Right lobe of liver (tissue), 6 donors: ENCODE data around the gene SERPINB4. TPM values are rescaled to one million over a fixed set of nuclear protein-coding genes. Genes with fewer than 3 reads are reported as not detected.
"Not testable (repeated sequence)": the region's sequence is repeated elsewhere in the genome, so short reads cannot be mapped to it uniquely, and the experiment has no call there.

ENCODE experiments used
- ATAC-seq, 4 donors: fragments of 200-7000 bp; cut with Tn5 transposase; one replicate each; pipeline ENCODE4 v1.9.1; 2020; ENCODE audit warnings: mild to moderate bottlenecking in 4 of 4, moderate library complexity in 4 of 4
- DNase-seq, 3 donors: peaks; one replicate each; pipeline ENCODE4 v3.0.0-alpha.2; 2020
- H3K27ac ChIP-seq, 3 donors: fragments of 200-600 bp; one replicate each; pipeline ENCODE4 v1.8.0; 2022
- H3K27me3 ChIP-seq, 2 donors: fragments of 200-600 bp; one replicate each; pipeline ENCODE4 v1.8.0; 2022
- H3K36me3 ChIP-seq, 4 donors: fragments of 200-600 bp; sonication (generic) in 1 of 4; one replicate each; pipeline versions ENCODE4 v1.5.1 to v1.8.0; 2017 to 2022; ENCODE audit warnings: control low read depth in 1 of 4
- H3K4me1 ChIP-seq, 4 donors: fragments of 200-600 bp; sonication (generic) in 1 of 4; one replicate each; pipeline versions ENCODE4 v1.5.1 to v1.8.0; 2017 to 2022; ENCODE audit warnings: control low read depth in 1 of 4
- H3K4me3 ChIP-seq, 3 donors: fragments of 200-600 bp; one replicate each; pipeline ENCODE4 v1.8.0; 2022
- H3K9me3 ChIP-seq, 4 donors: fragments of 200-600 bp; sonication (generic) in 1 of 4; one replicate each; pipeline versions ENCODE4 v1.5.1 to v1.8.0; 2017 to 2022; ENCODE audit warnings: control low read depth in 1 of 4
- POLR2A ChIP-seq: fragments of 450-650 bp; IDR thresholded peaks from one replicate; pipeline ENCODE4 v1.6.1; 2017; ENCODE audit warnings: antibody characterized with exemption, mild to moderate bottlenecking
- WGBS: methylation state at CpG from one replicate; pipeline ENCODE4 v1.1.6; 2018; ENCODE audit warnings: low coverage, low lambda C conversion rate; ENCODE audit not compliant: insufficient coverage; ENCODE audit errors: missing lambda C conversion rate; 5-methylcytosine and 5-hydroxymethylcytosine counted together
- intact Hi-C, 2 donors: fragments of 100-400 bp; cut with DNase I; formaldehyde crosslinking; loops; one replicate each; pipeline versions ENCODE4 v1.11.2 to v1.14.1; 2022
- long read RNA-seq: library from polyadenylated mRNA; unstranded; transcript quantifications from one replicate; pipeline ENCODE4 v2.0.0, GENCODE V29; 2019
- total RNA-seq, 6 experiments: library from RNA; depleted of rRNA in 2 of 6; stranded (reverse); fragments of >200 nt in 2 of 6; fragmentation: NEBNext Ultra II Directional in 3 of 6; extraction: Animal tissue kit (Norgen Biotek cat#: 25700) in 3 of 6; gene quantifications; one replicate each; pipeline versions ENCODE4 v1.1.0 to v1.2.4, GENCODE V29; 2016 to 2023
- TF ChIP-seq, protein P1 (sequence below), 4 donors: fragments of 200-600 bp in 3 of 4; fragments of 450-650 bp in 1 of 4; IDR thresholded peaks; one replicate each; pipeline versions ENCODE4 v1.5.1 to v1.8.0; 2016 to 2022; ENCODE audit warnings: antibody characterized with exemption in 4 of 4, mild to moderate bottlenecking in 2 of 4
- donor health status: DM: no; HTN: yes; CAD: no.
- donor health status: DM: no; HTN: no; CAD: no.
- donor health status: DM: no; HTN: no; CAD: no.
- donor health status: DM: no; HTN: yes; CAD: no.
- donor health status: DM: no; HTN: yes; CAD: no.

SERPINB4 gene
- total RNA-seq = not detected
- long read RNA-seq = 0 reads

DNA sequence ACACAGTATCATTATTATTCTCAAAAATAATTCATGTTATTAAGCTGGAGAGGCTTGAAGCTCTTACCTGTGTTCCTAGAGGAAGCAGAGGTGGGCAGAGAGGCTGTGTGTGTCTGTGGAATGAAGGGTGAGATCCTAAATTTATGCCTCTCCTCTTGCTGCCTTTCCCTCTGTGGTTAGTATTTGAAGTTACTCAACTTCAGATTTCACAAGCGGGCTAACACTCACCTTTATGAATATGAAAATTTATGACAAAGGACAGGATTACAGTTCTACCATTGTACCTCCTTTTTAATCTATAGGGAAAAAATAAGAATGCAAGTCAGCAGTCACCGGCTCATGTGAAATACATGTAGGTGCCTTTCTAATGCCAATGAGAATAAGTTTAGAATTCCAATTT is at the start of gene SERPINB4:
Gene SERPINB4, minus strand, starts transcription at position 115 of the 400 bp plus-strand sequence. CDS start 679 bp downstream, outside the sequence.
- ATAC-seq, H3K4me3 ChIP-seq, H3K4me1 ChIP-seq, H3K27me3 ChIP-seq, H3K27ac ChIP-seq, intact Hi-C loops, H3K36me3 ChIP-seq, DNase-seq, H3K9me3 ChIP-seq: not testable (repeated sequence)
- WGBS = 56% methylated on average over 1 of the region's 2 CpGs

GRCh38 chr18:63689064-63689463 is 45.0 kb upstream of the SERPINB4 start:
- Histone ChIP-seq H3K27ac (no peak overlapping the region), H3K36me3 (no peaks in the 10 kb centered on the region), H3K27me3 (no peaks in the 10 kb centered on the region), H3K9me3 (no peaks in the 10 kb centered on the region), H3K4me1 (no peaks in the 10 kb centered on the region), H3K4me3 (no peak overlapping the region)
- intact Hi-C loops = no loop called here
- no peak for TF ChIP-seq POLR2A
- 64% methylated on average over 2 of the region's 2 CpGs for WGBS
- ATAC-seq = no peak
- DNase-seq = no peak

- peaks cover 0 to 9% (median 0%) of the 10 kb centered on the region in 4 donors for H3K4me1 ChIP-seq
- intact Hi-C loops = no loop called here
- WGBS = 48% methylated on average over 2 of the region's 2 CpGs
- no peak overlapping the region for H3K4me3 ChIP-seq
- no peak overlapping the region for H3K27ac ChIP-seq
- DNase-seq = no peak
- H3K9me3 ChIP-seq = no peaks in the 10 kb centered on the region
- no peak for TF ChIP-seq POLR2A
- no peaks in the 10 kb centered on the region for H3K27me3 ChIP-seq
- no peak for ATAC-seq
- no peaks in the 10 kb centered on the region for H3K36me3 ChIP-seq
Observed at GRCh38 chr18:63686871-63687270, 42.8 kb upstream of the SERPINB4 start.

- intact Hi-C loops = no loop called here
- DNase-seq (no peak), ATAC-seq (no peak)
- H3K9me3 ChIP-seq = no peaks in the 10 kb centered on the region
- H3K4me1 ChIP-seq = peaks cover 0 to 13% (median 4%) of the 10 kb centered on the region in 4 donors
- no peak overlapping the region for H3K4me3 ChIP-seq
- H3K27ac ChIP-seq = no peak overlapping the region
- TF ChIP-seq, protein P1, sequence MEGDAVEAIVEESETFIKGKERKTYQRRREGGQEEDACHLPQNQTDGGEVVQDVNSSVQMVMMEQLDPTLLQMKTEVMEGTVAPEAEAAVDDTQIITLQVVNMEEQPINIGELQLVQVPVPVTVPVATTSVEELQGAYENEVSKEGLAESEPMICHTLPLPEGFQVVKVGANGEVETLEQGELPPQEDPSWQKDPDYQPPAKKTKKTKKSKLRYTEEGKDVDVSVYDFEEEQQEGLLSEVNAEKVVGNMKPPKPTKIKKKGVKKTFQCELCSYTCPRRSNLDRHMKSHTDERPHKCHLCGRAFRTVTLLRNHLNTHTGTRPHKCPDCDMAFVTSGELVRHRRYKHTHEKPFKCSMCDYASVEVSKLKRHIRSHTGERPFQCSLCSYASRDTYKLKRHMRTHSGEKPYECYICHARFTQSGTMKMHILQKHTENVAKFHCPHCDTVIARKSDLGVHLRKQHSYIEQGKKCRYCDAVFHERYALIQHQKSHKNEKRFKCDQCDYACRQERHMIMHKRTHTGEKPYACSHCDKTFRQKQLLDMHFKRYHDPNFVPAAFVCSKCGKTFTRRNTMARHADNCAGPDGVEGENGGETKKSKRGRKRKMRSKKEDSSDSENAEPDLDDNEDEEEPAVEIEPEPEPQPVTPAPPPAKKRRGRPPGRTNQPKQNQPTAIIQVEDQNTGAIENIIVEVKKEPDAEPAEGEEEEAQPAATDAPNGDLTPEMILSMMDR (IDR thresholded peaks at IDR 0.05) = no peak
- TF ChIP-seq POLR2A = no peak
- whole genome bisulfite sequencing = 80% methylated on average over 2 of the region's 3 CpGs
- no peaks in the 10 kb centered on the region for H3K27me3 ChIP-seq
- H3K36me3 ChIP-seq = no peaks in the 10 kb centered on the region
Observed at GRCh38 chr18:63684718-63685117, 40.7 kb upstream of the SERPINB4 start.

DNA sequence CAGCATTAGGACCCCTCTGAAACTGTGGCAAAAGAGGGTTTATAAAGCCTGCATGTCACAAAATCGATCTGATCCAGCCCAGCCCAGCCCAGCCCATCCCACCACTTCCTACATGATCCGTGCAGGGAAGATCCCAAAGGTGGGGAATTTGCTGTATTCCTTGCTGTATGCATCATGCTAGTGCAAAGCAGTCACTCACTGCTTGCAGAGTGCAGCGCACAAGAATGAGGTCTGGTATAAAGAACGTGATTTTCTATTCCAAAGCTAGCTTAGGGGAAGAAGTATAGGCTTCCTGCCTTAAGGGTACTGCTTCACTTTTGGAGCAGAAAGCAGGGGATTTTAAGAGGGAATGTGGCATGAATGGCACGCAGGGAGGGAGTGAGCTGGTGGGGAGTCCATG is 39.8 kb upstream of the SERPINB4 start:
- H3K27ac ChIP-seq = no peak overlapping the region

GRCh38 chr18:63683152-63683551 is 39.1 kb upstream of the SERPINB4 start:
- H3K4me1 ChIP-seq = peaks cover 0 to 13% (median 4%) of the 10 kb centered on the region in 4 donors
- H3K27ac ChIP-seq = no peak overlapping the region
- H3K4me3 ChIP-seq = no peak overlapping the region
- DNase-seq (no peak), ATAC-seq (no peak)
- H3K9me3 ChIP-seq = no peaks in the 10 kb centered on the region
- WGBS = 35% methylated on average over 2 of the region's 2 CpGs
- no peaks in the 10 kb centered on the region for H3K36me3 ChIP-seq
- TF ChIP-seq, protein P1 (IDR thresholded peaks at IDR 0.05) = no peak
- no peak for TF ChIP-seq POLR2A
- no peaks in the 10 kb centered on the region for H3K27me3 ChIP-seq
- intact Hi-C loops = no loop called here

More for the DNA sequence above, 39.8 kb upstream of the SERPINB4 start:
- H3K27me3 ChIP-seq = no peaks in the 10 kb centered on the region
- peaks cover 0 to 13% (median 4%) of the 10 kb centered on the region in 4 donors for H3K4me1 ChIP-seq
- H3K36me3 ChIP-seq = no peaks in the 10 kb centered on the region
- intact Hi-C loops = no loop called here
- TF ChIP-seq, protein P1 (IDR thresholded peaks at IDR 0.05) = no peak
- no peak for TF ChIP-seq POLR2A
- no peak for DNase-seq
- WGBS = 72% methylated on average over 5 of the region's 5 CpGs
- no peak overlapping the region for H3K4me3 ChIP-seq
- no peaks in the 10 kb centered on the region for H3K9me3 ChIP-seq
- no peak for ATAC-seq
